Heart left ventricle (tissue), 13 donors: ENCODE measurements around the gene ZNF74.

ENCODE experiments used
- CTCF ChIP-seq, 12 donors: fragments of 200-600 bp; sonication (generic) in 4 of 12; IDR thresholded peaks; one replicate each; pipeline versions ENCODE4 v1.5.0 to v1.8.0; 2018 to 2022; ENCODE audit warnings: antibody characterized with exemption in 12 of 12, mild to moderate bottlenecking in 5 of 12
- POLR2A ChIP-seq, 2 donors: fragments of 450-650 bp; IDR thresholded peaks; one replicate each; pipeline ENCODE4 v1.6.1; 2017; ENCODE audit warnings: antibody characterized with exemption in 2 of 2, mild to moderate bottlenecking in 2 of 2, moderate library complexity in 2 of 2
- donor health status: ischemic (EF 13 %, LVEDD 7.1; RV severe dilation, severe dysfunction).
- donor health status: DM: no; HTN: yes; CAD: no.
- donor health status: DM: no; HTN: no; CAD: no.
- donor health status: ischemic (EF 25% LVEDD 6.9; RV normal size, moderate dysfunction).
- donor health status: ischemic (EF 25% LVEDD 5.7; RV mildly dilated, moderate dysfunction).
- donor health status: ischemic (EF 35%, LVEDD 5.7; RV mildly dilated, moderate dysfunction).
- donor health status: nonischemic (EF 11% LVEDD 7.7; RV severe dilation, severe dysfunction).
- donor health status: DM: yes; HTN: yes; CAD: no.
- donor health status: PGD.
- donor health status: ischemic (EF 29% LVEDD 5.4; RV normal size, mild dysfunction).
- donor health status: nonischemic (EF 23%, LVEDD 6.1; RV moderate dilation, normal function).

GRCh38 chr22:20437613-20438426 lies 43.9 kb downstream of the ZNF74 start, which contains the start of gene SCARF2:
- TF ChIP-seq CTCF (IDR thresholded peaks at IDR 0.05): no peak
- TF ChIP-seq POLR2A (IDR thresholded peaks at IDR 0.05): no peak
